Loucy (cell line): Measurements from ENCODE around the gene MYO9A.

Experiments used
- H2AFZ ChIP-seq: fragments of 200-600 bp; sonication (generic); 2 replicates; pipeline ENCODE4 v1.6.0; 2016; ENCODE audit warnings: antibody characterized with exemption, mild to moderate bottlenecking, low read length, moderate library complexity
- H3F3A ChIP-seq: fragments of 200-600 bp; 2 replicates; pipeline ENCODE4 v1.6.0; 2016; ENCODE audit warnings: antibody characterized with exemption, low read depth, mild to moderate bottlenecking
- H3K27me3 ChIP-seq: fragments of 200-600 bp; sonication (generic); 2 replicates; pipeline ENCODE4 v1.6.1; 2014; ENCODE audit warnings: low read length, mild to moderate bottlenecking; ENCODE audit not compliant: insufficient read depth, poor library complexity, severe bottlenecking
- H3K36me3 ChIP-seq: fragments of 200-600 bp; sonication (generic); 2 replicates; pipeline ENCODE4 v1.6.1; 2016; ENCODE audit warnings: low read length; ENCODE audit not compliant: insufficient read depth
- H3K4me1 ChIP-seq: fragments of 200-600 bp; sonication (generic); 2 replicates; pipeline ENCODE4 v1.5.1; 2014; ENCODE audit warnings: low read length, mild to moderate bottlenecking; ENCODE audit not compliant: insufficient read depth, poor library complexity, severe bottlenecking
- H3K4me2 ChIP-seq: fragments of 200-600 bp; sonication (generic); 2 replicates; pipeline ENCODE4 v1.6.0; 2014; ENCODE audit warnings: antibody characterized with exemption, low read length, low read depth, mild to moderate bottlenecking; ENCODE audit not compliant: poor library complexity, severe bottlenecking
- H3K4me3 ChIP-seq: fragments of 200-600 bp; sonication (generic); 2 replicates; pipeline ENCODE4 v1.5.1; 2014; ENCODE audit warnings: low read length, mild to moderate bottlenecking, mixed read lengths; ENCODE audit not compliant: poor library complexity, severe bottlenecking
- H3K79me2 ChIP-seq: fragments of 200-600 bp; sonication (generic); 2 replicates; pipeline ENCODE4 v1.6.1; 2014; ENCODE audit warnings: low read length; ENCODE audit not compliant: insufficient read depth
- H3K9ac ChIP-seq: fragments of 200-600 bp; sonication (generic); 2 replicates; pipeline ENCODE4 v1.6.0; 2014; ENCODE audit warnings: mild to moderate bottlenecking, low read depth, low read length, moderate library complexity; ENCODE audit not compliant: poor library complexity, severe bottlenecking
- H3K9me2 ChIP-seq: fragments of 200-600 bp; sonication (generic); replicated peaks from 2 replicates; pipeline ENCODE4 v1.6.1; 2016; ENCODE audit warnings: low read depth, low read length, mixed read lengths
- H3K9me3 ChIP-seq: fragments of 200-600 bp; sonication (generic); 2 replicates; pipeline ENCODE4 v1.6.1; 2014; ENCODE audit warnings: mild to moderate bottlenecking, antibody characterized with exemption, low read length, low read depth; ENCODE audit not compliant: insufficient read depth
- H4K20me1 ChIP-seq: fragments of 200-600 bp; sonication (generic); 2 replicates; pipeline ENCODE4 v1.6.0; 2014; ENCODE audit warnings: antibody characterized with exemption, low read length, mild to moderate bottlenecking; ENCODE audit not compliant: insufficient read depth, poor library complexity, severe bottlenecking
- EZH2phosphoT487 ChIP-seq: fragments of 200-600 bp; IDR thresholded peaks from 2 replicates; pipeline ENCODE4 v1.6.1; 2018; ENCODE audit warnings: antibody characterized with exemption, mild to moderate bottlenecking, moderate library complexity, borderline replicate concordance
- TF ChIP-seq, protein P1 (sequence below): fragments of 200-600 bp; sonication (generic); conservative IDR thresholded peaks from 2 replicates; pipeline ENCODE4 v1.5.1; 2014; ENCODE audit warnings: mild to moderate bottlenecking, antibody characterized with exemption, low read length

MYO9A gene

DNA sequence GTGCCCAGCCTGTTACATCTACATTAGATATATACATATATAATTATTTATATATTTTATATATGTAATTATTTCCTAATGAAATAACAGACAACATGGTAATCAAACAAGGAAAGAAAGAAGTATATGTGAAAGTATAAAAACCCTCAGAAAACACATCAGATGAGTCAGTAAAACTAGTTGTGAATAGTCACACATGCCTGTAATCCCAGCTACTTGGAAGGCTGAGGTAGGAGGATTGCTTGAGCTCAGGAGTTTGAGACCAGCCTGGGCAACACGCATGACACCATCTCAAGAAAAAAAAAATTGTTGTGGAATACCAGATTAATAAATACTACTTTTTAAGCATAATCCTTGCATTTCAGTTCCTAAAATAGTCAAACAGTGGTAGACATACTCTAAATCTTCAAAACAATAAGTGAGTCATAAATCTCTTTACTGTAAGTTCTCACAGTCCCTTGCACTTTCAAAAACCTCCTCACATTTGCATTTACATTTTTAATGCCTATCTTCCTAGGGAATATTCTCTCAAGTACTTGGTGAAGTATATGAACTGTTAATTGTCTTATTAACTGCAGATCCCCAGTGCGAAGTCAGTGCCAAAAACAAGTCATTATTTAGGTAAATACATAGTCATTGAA is 106.5 kb downstream of the MYO9A start:
- Histone ChIP-seq H2AFZ (no peak overlapping the region), H3K4me3 (no peak overlapping the region), H3K9ac (no peak overlapping the region), H3K4me1 (no peaks in the 10 kb centered on the region), H3F3A (no peaks in the 10 kb centered on the region), H3K9me2 (no peaks in the 10 kb centered on the region), H3K27me3 (no peaks in the 10 kb centered on the region), H3K9me3 (no peaks in the 10 kb centered on the region), H4K20me1 (no peaks in the 10 kb centered on the region), H3K36me3 (peaks cover 35% of the 10 kb centered on the region), H3K4me2 (no peak overlapping the region), H3K79me2 (no peaks in the 10 kb centered on the region)
- TF ChIP-seq EZH2phosphoT487 = no peak
- TF ChIP-seq, protein P1, sequence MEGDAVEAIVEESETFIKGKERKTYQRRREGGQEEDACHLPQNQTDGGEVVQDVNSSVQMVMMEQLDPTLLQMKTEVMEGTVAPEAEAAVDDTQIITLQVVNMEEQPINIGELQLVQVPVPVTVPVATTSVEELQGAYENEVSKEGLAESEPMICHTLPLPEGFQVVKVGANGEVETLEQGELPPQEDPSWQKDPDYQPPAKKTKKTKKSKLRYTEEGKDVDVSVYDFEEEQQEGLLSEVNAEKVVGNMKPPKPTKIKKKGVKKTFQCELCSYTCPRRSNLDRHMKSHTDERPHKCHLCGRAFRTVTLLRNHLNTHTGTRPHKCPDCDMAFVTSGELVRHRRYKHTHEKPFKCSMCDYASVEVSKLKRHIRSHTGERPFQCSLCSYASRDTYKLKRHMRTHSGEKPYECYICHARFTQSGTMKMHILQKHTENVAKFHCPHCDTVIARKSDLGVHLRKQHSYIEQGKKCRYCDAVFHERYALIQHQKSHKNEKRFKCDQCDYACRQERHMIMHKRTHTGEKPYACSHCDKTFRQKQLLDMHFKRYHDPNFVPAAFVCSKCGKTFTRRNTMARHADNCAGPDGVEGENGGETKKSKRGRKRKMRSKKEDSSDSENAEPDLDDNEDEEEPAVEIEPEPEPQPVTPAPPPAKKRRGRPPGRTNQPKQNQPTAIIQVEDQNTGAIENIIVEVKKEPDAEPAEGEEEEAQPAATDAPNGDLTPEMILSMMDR = no peak

DNA sequence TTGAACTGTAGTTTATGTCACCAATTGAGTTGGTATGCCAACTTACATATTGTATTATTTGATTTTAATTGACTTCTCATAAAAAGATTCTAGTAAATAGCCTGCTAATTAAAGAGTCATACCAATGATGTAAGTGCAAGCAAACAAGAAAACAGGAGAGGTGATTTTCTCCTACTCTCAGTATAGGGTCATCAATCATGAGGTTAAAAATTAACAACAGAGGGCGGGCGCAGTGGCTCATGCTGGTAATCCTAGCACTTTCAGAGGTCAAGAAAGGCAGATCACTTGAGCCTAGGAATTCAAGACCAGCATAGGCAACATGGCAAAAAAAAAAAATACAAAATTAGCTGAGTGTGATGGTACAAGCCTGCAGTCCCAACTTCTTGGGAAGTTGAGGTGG is 108.7 kb downstream of the MYO9A start:
- H3K9me2 ChIP-seq = no peaks in the 10 kb centered on the region
- H3K79me2 ChIP-seq = no peaks in the 10 kb centered on the region
- H3K4me1 ChIP-seq = no peaks in the 10 kb centered on the region
- H3K36me3 ChIP-seq = peaks cover 37% of the 10 kb centered on the region
- H3K9ac ChIP-seq = no peak overlapping the region
- TF ChIP-seq, protein P1 = no peak
- no peak for TF ChIP-seq EZH2phosphoT487
- no peaks in the 10 kb centered on the region for H3K27me3 ChIP-seq
- no peak overlapping the region for H3K4me2 ChIP-seq
- H3K9me3 ChIP-seq = no peaks in the 10 kb centered on the region
- no peak overlapping the region for H2AFZ ChIP-seq
- no peaks in the 10 kb centered on the region for H4K20me1 ChIP-seq
- H3K4me3 ChIP-seq = no peak overlapping the region
- H3F3A ChIP-seq = no peaks in the 10 kb centered on the region

- no peaks in the 10 kb centered on the region for H3K9me2 ChIP-seq
- H3K4me2 ChIP-seq = no peak overlapping the region
- no peaks in the 10 kb centered on the region for H4K20me1 ChIP-seq
- H2AFZ ChIP-seq = no peak overlapping the region
- no peaks in the 10 kb centered on the region for H3K9me3 ChIP-seq
- peaks cover 37% of the 10 kb centered on the region for H3K36me3 ChIP-seq
- TF ChIP-seq, protein P1 = no peak
- TF ChIP-seq EZH2phosphoT487 = no peak
- H3F3A ChIP-seq = no peaks in the 10 kb centered on the region
- no peaks in the 10 kb centered on the region for H3K4me1 ChIP-seq
- no peak overlapping the region for H3K4me3 ChIP-seq
- no peak overlapping the region for H3K9ac ChIP-seq
- no peaks in the 10 kb centered on the region for H3K27me3 ChIP-seq
- no peaks in the 10 kb centered on the region for H3K79me2 ChIP-seq
Measured at GRCh38 chr15:72006382-72006781, 111.6 kb downstream of the MYO9A start.
